ENCODE data around the gene SCYGR8.
A peak's percentile ranks its signal among the peaks of the same experiment; 100 is the strongest.
"Not testable (repeated sequence)": the region's sequence is repeated elsewhere in the genome, so short reads cannot be mapped to it uniquely, and the experiment has no call there.

Gene SCYGR8

GRCh38 chr2:227745594-227745993 is at the start of gene SCYGR8:
Gene SCYGR8 (plus strand): TSS chr2:227745894. CDS start chr2:227745894, 0 bp downstream.
- DNase-seq: no peak

- DNase-seq: no peak
Observed at GRCh38 chr2:227696990-227697679, 48.6 kb upstream of the SCYGR8 start.

- DNase-seq: no peak
Observed at GRCh38 chr2:227701556-227701955, 44.1 kb upstream of the SCYGR8 start.

GRCh38 chr2:227703280-227703732 is 42.4 kb upstream of the SCYGR8 start:
- DNase-seq: no peak

GRCh38 chr2:227703961-227704360 is 41.7 kb upstream of the SCYGR8 start:
- no peak for DNase-seq

GRCh38 chr2:227706859-227707258 is 38.8 kb upstream of the SCYGR8 start:
- no peak for DNase-seq

GRCh38 chr2:227707390-227707789 is 38.3 kb upstream of the SCYGR8 start:
- no peak for DNase-seq

GRCh38 chr2:227710986-227711385 is 34.7 kb upstream of the SCYGR8 start:
- no peak for DNase-seq

- DNase-seq: no peak
Observed at GRCh38 chr2:227713291-227713690, 32.4 kb upstream of the SCYGR8 start.

- no peak for DNase-seq
Observed at GRCh38 chr2:227716501-227716900, 29.2 kb upstream of the SCYGR8 start.

GRCh38 chr2:227717687-227718567 is 27.8 kb upstream of the SCYGR8 start, which contains the start of gene SLC19A3:
Gene SLC19A3 (minus strand): TSS chr2:227718028. CDS start chr2:227702318, 15,710 bp downstream.
- peak; percentile 46 to 78 for DNase-seq

GRCh38 chr2:227719641-227720040 is 26.1 kb upstream of the SCYGR8 start:
- DNase-seq: no peak

GRCh38 chr2:227720680-227721079 is 25.0 kb upstream of the SCYGR8 start:
- no peak for DNase-seq

GRCh38 chr2:227722821-227723220 is 22.9 kb upstream of the SCYGR8 start:
- not testable (repeated sequence) for DNase-seq

- DNase-seq: peak in 1 of 2 experiments; percentile 11
Observed at GRCh38 chr2:227724394-227725039, 21.2 kb upstream of the SCYGR8 start, which contains the start of gene SCYGR6. Gene SCYGR6 (minus strand): TSS chr2:227724757. CDS start chr2:227724757, 0 bp downstream.

GRCh38 chr2:227728035-227728434 is 17.7 kb upstream of the SCYGR8 start, which contains the start of gene SCYGR7:
Gene SCYGR7 (plus strand): TSS chr2:227728335. CDS start chr2:227728335, 0 bp downstream.
- no peak for DNase-seq

GRCh38 chr2:227739351-227739750 is 6.3 kb upstream of the SCYGR8 start:
- DNase-seq: no peak

- not testable (repeated sequence) for DNase-seq
Observed at GRCh38 chr2:227740705-227741104, 5.0 kb upstream of the SCYGR8 start.

- no peak for DNase-seq
Observed at GRCh38 chr2:227748079-227748478, 2.4 kb downstream of the SCYGR8 start.

GRCh38 chr2:227756261-227756660 is 10.6 kb downstream of the SCYGR8 start:
- not testable (repeated sequence) for DNase-seq

- no peak for DNase-seq
Observed at GRCh38 chr2:227759411-227760118, 13.9 kb downstream of the SCYGR8 start.

GRCh38 chr2:227761740-227762476 is 16.2 kb downstream of the SCYGR8 start:
- DNase-seq: no peak
